Activated T-helper 17 cell treated with anti-CD3 and anti-CD28 coated beads, Interleukin-2, amount 50 U/mL, for 72 hours (primary cell): ENCODE data around the gene EYA3. TPM values are rescaled to one million over a fixed set of nuclear protein-coding genes. Genes with fewer than 3 reads are reported as not detected.

Experiments used
- ATAC-seq: fragments of 150-1000 bp; cut with Tn5 transposase; replicated peaks from 2 replicates; pipeline ENCODE4 v1.10.0; 2021; ENCODE audit warnings: mild to moderate bottlenecking, moderate library complexity
- H3K27ac Mint-ChIP-seq: one replicate; pipeline ENCODE4 v1.8.0; 2022; ENCODE audit warnings: mixed read lengths
- H3K27me3 Mint-ChIP-seq: one replicate; pipeline ENCODE4 v1.8.0; 2022; ENCODE audit warnings: mixed read lengths
- H3K36me3 Mint-ChIP-seq: one replicate; pipeline ENCODE4 v1.8.0; 2022; ENCODE audit warnings: low read depth, mild to moderate bottlenecking, mixed read lengths
- H3K4me1 Mint-ChIP-seq: one replicate; pipeline ENCODE4 v1.8.0; 2022; ENCODE audit warnings: mixed read lengths
- H3K4me3 Mint-ChIP-seq: one replicate; pipeline ENCODE4 v1.8.0; 2022; ENCODE audit warnings: mild to moderate bottlenecking, mixed read lengths
- H3K9me3 Mint-ChIP-seq: one replicate; pipeline ENCODE4 v1.8.0; 2022; ENCODE audit warnings: mixed read lengths
- total RNA-seq, 2 donors: library from RNA; stranded (reverse); gene quantifications; one replicate each; pipeline ENCODE4 v1.2.3, GENCODE V29; 2022

EYA3 gene
- total RNA-seq, 2 donors from 2014 or later = 33.7 to 40.8 TPM

- H3K4me3 Mint-ChIP-seq = no peak overlapping the region
- H3K27me3 Mint-ChIP-seq = peaks cover 18% of the 10 kb centered on the region
- H3K9me3 Mint-ChIP-seq = no peaks in the 10 kb centered on the region
- no peak for ATAC-seq
- no peaks in the 10 kb centered on the region for H3K4me1 Mint-ChIP-seq
- no peak overlapping the region for H3K27ac Mint-ChIP-seq
- no peaks in the 10 kb centered on the region for H3K36me3 Mint-ChIP-seq
These were observed 35.1 kb upstream of the EYA3 start for GRCh38 chr1:28123461-28123961.

DNA sequence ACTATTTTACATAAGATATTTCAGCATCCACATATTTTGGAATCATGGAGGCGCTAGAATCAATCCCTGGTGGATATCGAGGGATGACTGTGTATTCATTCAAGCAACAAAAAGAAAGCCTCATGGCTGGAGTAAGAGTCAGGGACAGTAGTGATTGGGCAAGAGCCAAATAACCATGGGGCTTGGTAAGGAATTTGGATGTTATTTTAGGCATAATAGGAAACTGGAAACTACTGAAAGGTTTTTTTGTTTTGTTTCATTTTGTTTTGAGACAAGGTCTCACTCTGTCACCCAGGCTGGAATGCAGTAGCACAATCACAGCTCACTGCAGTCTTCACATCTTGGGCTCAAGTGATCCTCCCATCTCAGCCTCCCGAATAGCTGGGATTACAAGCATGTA, 33.8 kb upstream of the EYA3 start:
- no peaks in the 10 kb centered on the region for H3K4me1 Mint-ChIP-seq
- H3K27ac Mint-ChIP-seq = no peak overlapping the region
- no peak overlapping the region for H3K4me3 Mint-ChIP-seq
- H3K9me3 Mint-ChIP-seq = no peaks in the 10 kb centered on the region
- peaks cover 15% of the 10 kb centered on the region for H3K27me3 Mint-ChIP-seq
- H3K36me3 Mint-ChIP-seq = no peaks in the 10 kb centered on the region
- no peak for ATAC-seq

DNA sequence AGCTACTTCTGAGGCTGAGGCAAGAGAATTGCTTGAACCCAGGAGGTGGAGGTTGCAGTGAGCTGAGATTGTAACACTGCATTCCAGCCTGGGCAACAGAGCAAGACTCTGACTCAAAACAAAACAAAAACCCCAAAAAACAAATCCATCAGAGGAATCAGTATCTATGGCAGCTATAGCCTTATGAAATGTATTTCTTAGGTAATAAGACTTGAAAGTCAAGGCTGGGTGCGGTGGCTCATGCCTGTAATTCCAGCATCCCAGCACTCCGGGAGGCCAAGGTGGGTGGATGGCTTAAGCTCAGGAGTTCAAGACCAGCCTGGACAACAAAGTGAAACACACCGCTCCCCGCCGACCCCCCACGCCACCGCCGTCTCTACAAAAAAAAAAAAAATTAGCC, 31.1 kb upstream of the EYA3 start:
- no peaks in the 10 kb centered on the region for H3K36me3 Mint-ChIP-seq
- no peak overlapping the region for H3K4me3 Mint-ChIP-seq
- peaks cover 8% of the 10 kb centered on the region for H3K27me3 Mint-ChIP-seq
- no peak overlapping the region for H3K27ac Mint-ChIP-seq
- no peak for ATAC-seq
- H3K4me1 Mint-ChIP-seq = peaks cover 6% of the 10 kb centered on the region
- no peaks in the 10 kb centered on the region for H3K9me3 Mint-ChIP-seq

- Mint-ChIP-seq H3K9me3 (no peaks in the 10 kb centered on the region), H3K27ac (no peak overlapping the region), H3K27me3 (peaks cover 8% of the 10 kb centered on the region), H3K4me1 (peaks cover 6% of the 10 kb centered on the region), H3K4me3 (no peak overlapping the region), H3K36me3 (no peaks in the 10 kb centered on the region)
- ATAC-seq = no peak
These were observed 30.4 kb upstream of the EYA3 start for GRCh38 chr1:28118640-28119307.

GRCh38 chr1:28115267-28115666, 26.9 kb upstream of the EYA3 start:
- peak; percentile 72 for ATAC-seq
- no peak overlapping the region for H3K27ac Mint-ChIP-seq
- no peaks in the 10 kb centered on the region for H3K9me3 Mint-ChIP-seq
- peaks cover 14% of the 10 kb centered on the region for H3K4me1 Mint-ChIP-seq
- H3K36me3 Mint-ChIP-seq = no peaks in the 10 kb centered on the region
- peaks cover 3% of the 10 kb centered on the region for H3K27me3 Mint-ChIP-seq
- peak overlapping the region; percentile 16 for H3K4me3 Mint-ChIP-seq

DNA sequence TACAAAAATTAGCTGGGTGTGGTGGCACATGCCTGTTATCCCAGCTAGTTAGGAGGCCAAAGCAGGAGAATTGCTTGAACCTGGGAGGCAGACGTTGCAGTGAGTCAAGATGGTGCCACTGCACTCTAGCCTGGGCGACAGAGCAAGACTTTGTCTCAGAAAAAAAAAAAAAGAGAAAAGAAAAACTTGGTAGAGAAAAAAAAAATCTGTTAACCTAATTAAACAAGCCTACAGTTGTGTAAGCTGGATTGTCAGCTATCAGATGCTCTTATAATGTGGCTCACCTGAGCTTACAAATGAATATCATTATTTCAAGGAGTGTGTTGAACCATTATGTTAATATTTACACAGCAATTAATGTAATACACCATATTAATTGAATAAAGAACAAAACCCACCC, 26.4 kb upstream of the EYA3 start:
- peaks cover 14% of the 10 kb centered on the region for H3K4me1 Mint-ChIP-seq
- no peak for ATAC-seq
- H3K9me3 Mint-ChIP-seq = no peaks in the 10 kb centered on the region
- H3K36me3 Mint-ChIP-seq = no peaks in the 10 kb centered on the region
- H3K4me3 Mint-ChIP-seq = peak overlapping the region; percentile 16
- H3K27me3 Mint-ChIP-seq = peaks cover 3% of the 10 kb centered on the region
- H3K27ac Mint-ChIP-seq = no peak overlapping the region

DNA sequence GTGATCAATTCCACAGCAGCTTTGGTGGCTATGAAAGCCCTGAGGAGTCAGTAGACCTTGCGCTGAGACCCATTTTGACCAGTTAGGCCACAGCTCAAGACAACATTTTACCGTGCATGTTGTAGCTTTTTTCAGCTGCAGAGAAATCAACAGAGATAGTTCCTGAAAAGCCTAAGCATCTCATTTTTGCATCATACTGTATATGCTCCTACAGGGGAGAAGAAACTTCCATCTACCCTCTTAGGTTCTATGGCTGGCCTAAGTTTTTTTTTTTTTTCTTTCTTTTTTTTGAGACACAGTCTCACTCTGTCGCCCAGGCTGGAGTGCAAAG, 24.8 kb upstream of the EYA3 start:
- H3K27ac Mint-ChIP-seq = no peak overlapping the region
- H3K27me3 Mint-ChIP-seq = peaks cover 3% of the 10 kb centered on the region
- peaks cover 14% of the 10 kb centered on the region for H3K4me1 Mint-ChIP-seq
- no peaks in the 10 kb centered on the region for H3K9me3 Mint-ChIP-seq
- peak; percentile 17 for ATAC-seq
- H3K4me3 Mint-ChIP-seq = no peak overlapping the region
- H3K36me3 Mint-ChIP-seq = no peaks in the 10 kb centered on the region

GRCh38 chr1:28112388-28113241, 24.2 kb upstream of the EYA3 start:
- Mint-ChIP-seq H3K9me3 (no peaks in the 10 kb centered on the region), H3K4me3 (no peak overlapping the region), H3K36me3 (no peaks in the 10 kb centered on the region), H3K27ac (no peak overlapping the region), H3K27me3 (peaks cover 2% of the 10 kb centered on the region), H3K4me1 (peaks cover 14% of the 10 kb centered on the region)
- no peak for ATAC-seq

DNA sequence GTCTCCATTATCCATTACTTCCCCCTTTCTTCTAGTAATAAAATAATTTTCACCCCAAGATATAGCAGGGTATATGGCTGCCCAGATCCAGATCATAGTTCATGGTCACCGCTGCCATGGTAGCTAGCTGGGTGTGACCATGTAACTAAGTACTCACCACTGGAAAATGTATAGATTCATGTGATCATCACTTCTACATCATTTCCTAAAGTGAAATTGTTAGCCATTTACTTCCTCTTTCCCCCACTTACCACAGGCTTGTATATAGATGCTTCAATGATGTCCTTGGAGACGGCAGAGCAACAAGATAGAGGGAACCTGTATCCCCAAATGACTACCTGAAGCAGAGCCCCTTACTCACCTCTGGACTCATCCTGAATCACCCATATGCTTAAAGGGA, 22.7 kb upstream of the EYA3 start:
- Mint-ChIP-seq H3K36me3 (no peaks in the 10 kb centered on the region), H3K4me1 (peaks cover 14% of the 10 kb centered on the region)
- peak; percentile 42 for ATAC-seq

DNA sequence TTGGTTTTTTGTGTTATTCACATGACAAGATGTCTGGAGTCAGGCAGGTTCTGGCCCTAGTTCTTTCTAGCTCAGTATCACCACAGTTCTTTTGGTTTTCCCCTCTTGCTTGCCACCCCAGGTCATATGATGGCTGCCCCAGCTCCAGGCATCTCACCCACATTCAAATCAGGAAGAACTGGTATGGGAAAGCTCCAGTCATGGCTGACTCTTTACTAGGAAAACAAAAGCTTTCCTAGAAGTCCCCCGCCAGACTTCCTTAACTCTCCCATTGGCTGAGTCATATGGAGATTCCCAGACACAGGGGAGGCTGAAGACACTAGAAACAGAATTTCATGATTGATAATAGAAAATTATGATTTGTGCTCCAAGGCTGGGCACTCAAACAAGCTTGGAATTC, 22.1 kb upstream of the EYA3 start:
- peaks cover 14% of the 10 kb centered on the region for H3K4me1 Mint-ChIP-seq
- H3K9me3 Mint-ChIP-seq = no peaks in the 10 kb centered on the region

More for the DNA sequence above, 22.7 kb upstream of the EYA3 start:
- H3K4me3 Mint-ChIP-seq = no peak overlapping the region
- H3K27ac Mint-ChIP-seq = peak overlapping the region; percentile 0
- no peaks in the 10 kb centered on the region for H3K27me3 Mint-ChIP-seq
- no peaks in the 10 kb centered on the region for H3K9me3 Mint-ChIP-seq

DNA sequence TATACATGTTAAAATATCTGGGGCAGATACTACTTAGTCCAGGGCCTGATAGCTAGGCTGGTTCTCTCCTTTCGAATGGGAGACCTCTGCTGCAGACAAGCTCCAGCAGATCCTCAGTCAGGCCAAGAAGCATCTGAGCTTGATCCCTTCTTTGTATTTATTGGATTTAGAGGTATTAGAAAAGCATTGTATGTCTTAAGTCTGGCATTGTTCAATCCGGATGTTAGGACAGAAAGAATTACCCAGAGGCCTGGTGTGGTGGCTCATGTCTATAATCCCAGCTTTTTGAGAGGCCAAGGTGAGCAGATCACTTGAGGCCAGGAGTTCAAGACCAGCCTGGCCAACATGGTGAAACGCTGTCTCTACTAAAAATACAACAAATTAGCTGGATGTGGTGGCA, 21.2 kb upstream of the EYA3 start:
- H3K4me3 Mint-ChIP-seq = no peak overlapping the region
- H3K4me1 Mint-ChIP-seq = peaks cover 8% of the 10 kb centered on the region
- no peak overlapping the region for H3K27ac Mint-ChIP-seq
- ATAC-seq = no peak
- H3K27me3 Mint-ChIP-seq = no peaks in the 10 kb centered on the region
- no peaks in the 10 kb centered on the region for H3K9me3 Mint-ChIP-seq
- no peaks in the 10 kb centered on the region for H3K36me3 Mint-ChIP-seq

More for the DNA sequence above, 22.1 kb upstream of the EYA3 start:
- peak overlapping the region; percentile 0 for H3K27ac Mint-ChIP-seq
- H3K36me3 Mint-ChIP-seq = no peaks in the 10 kb centered on the region
- H3K27me3 Mint-ChIP-seq = no peaks in the 10 kb centered on the region
- H3K4me3 Mint-ChIP-seq = no peak overlapping the region
- peak; percentile 31 for ATAC-seq

GRCh38 chr1:28108001-28108400, 19.6 kb upstream of the EYA3 start:
- ATAC-seq = no peak
- Mint-ChIP-seq H3K36me3 (no peaks in the 10 kb centered on the region), H3K27me3 (no peaks in the 10 kb centered on the region), H3K27ac (no peak overlapping the region), H3K4me1 (peaks cover 8% of the 10 kb centered on the region), H3K9me3 (no peaks in the 10 kb centered on the region), H3K4me3 (no peak overlapping the region)

- H3K4me3 Mint-ChIP-seq = no peak overlapping the region
- no peaks in the 10 kb centered on the region for H3K4me1 Mint-ChIP-seq
- ATAC-seq = no peak
- no peaks in the 10 kb centered on the region for H3K9me3 Mint-ChIP-seq
- H3K27me3 Mint-ChIP-seq = no peaks in the 10 kb centered on the region
- no peaks in the 10 kb centered on the region for H3K36me3 Mint-ChIP-seq
- no peak overlapping the region for H3K27ac Mint-ChIP-seq
These were observed 16.6 kb upstream of the EYA3 start for GRCh38 chr1:28104866-28105467.

DNA sequence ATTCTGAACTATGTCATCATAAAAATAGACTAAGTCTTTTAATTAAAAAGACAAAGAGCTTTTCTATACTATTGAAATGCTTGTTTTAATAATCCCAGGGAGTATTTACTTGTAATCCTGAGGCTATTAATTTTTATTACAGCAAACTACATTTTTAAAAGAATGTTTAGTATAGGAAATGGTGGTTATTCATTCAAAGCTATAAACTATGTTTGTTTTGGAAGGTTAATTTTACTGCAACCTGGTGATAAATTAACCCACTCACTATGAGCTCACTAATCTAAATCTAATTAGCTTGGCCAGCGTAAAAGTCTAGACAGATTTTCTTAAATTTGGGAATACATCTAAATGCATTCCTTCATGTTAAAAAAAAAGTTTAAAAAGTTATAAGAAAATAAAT, 13.8 kb upstream of the EYA3 start:
- Mint-ChIP-seq H3K4me3 (no peak overlapping the region), H3K36me3 (no peaks in the 10 kb centered on the region), H3K9me3 (no peaks in the 10 kb centered on the region), H3K27ac (no peak overlapping the region), H3K27me3 (no peaks in the 10 kb centered on the region), H3K4me1 (no peaks in the 10 kb centered on the region)
- ATAC-seq = no peak
